D721Med (cell line): ENCODE measurements around the gene INO80B.

Experiments
- DNase-seq: peaks from one replicate; pipeline ENCODE4 v3.0.0; 2011; ENCODE audit warnings: low spot score; ENCODE audit not compliant: insufficient read length
- FAIRE-seq: peaks from 2 replicates; lab custom pipeline; 2011; peaks lifted over from hg19 to GRCh38; lab: Jason Lieb, UNC
- TF ChIP-seq, protein P1 (sequence below): IDR thresholded peaks from 2 replicates; pipeline ENCODE4 v1.5.1; 2012; ENCODE audit warnings: mild to moderate bottlenecking, control low read depth; ENCODE audit not compliant: insufficient read depth; ENCODE audit errors: missing control alignments

Gene INO80B

DNA sequence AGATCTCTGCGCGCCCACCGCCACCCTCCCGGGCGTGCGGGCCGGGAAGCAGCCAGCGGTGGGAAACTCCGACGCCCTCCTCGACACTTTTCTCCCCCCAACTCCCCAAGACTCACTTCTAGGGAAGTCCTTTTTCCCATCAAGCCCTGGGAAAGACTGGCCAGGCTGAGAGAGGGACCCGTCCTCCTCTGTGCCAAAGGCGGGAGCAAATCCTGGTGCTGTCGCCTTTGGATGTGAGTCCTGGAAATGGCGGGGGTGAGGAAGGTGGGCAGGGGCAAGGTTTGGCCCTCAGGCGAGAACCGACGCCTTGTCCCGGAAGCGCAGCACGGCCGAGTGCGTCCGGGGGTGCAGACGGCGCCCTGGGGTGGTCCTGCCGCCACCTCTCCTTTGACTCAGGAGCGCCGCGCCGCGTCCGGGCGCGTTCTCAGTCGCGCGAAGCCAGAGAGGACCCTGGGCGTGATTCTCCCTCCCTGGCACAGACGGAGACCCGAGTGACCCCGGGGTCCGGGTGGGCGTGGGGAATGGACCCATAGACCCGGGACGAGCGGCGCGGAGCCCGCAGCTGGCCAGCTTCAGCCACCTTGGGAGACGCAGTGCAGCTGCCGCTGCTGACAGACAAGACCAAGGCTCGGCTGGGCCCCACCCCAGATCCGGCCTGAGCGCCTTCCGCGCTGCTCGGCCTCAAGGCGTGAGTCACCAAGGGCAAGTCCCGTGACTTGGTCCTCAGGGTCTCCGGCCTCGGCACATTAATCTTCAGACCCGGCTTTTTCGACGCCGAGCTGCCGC, 48.0 kb downstream of the INO80B start:
- no peak for FAIRE-seq
- TF ChIP-seq, protein P1, sequence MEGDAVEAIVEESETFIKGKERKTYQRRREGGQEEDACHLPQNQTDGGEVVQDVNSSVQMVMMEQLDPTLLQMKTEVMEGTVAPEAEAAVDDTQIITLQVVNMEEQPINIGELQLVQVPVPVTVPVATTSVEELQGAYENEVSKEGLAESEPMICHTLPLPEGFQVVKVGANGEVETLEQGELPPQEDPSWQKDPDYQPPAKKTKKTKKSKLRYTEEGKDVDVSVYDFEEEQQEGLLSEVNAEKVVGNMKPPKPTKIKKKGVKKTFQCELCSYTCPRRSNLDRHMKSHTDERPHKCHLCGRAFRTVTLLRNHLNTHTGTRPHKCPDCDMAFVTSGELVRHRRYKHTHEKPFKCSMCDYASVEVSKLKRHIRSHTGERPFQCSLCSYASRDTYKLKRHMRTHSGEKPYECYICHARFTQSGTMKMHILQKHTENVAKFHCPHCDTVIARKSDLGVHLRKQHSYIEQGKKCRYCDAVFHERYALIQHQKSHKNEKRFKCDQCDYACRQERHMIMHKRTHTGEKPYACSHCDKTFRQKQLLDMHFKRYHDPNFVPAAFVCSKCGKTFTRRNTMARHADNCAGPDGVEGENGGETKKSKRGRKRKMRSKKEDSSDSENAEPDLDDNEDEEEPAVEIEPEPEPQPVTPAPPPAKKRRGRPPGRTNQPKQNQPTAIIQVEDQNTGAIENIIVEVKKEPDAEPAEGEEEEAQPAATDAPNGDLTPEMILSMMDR: peak; percentile 37
- no peak for DNase-seq

DNA sequence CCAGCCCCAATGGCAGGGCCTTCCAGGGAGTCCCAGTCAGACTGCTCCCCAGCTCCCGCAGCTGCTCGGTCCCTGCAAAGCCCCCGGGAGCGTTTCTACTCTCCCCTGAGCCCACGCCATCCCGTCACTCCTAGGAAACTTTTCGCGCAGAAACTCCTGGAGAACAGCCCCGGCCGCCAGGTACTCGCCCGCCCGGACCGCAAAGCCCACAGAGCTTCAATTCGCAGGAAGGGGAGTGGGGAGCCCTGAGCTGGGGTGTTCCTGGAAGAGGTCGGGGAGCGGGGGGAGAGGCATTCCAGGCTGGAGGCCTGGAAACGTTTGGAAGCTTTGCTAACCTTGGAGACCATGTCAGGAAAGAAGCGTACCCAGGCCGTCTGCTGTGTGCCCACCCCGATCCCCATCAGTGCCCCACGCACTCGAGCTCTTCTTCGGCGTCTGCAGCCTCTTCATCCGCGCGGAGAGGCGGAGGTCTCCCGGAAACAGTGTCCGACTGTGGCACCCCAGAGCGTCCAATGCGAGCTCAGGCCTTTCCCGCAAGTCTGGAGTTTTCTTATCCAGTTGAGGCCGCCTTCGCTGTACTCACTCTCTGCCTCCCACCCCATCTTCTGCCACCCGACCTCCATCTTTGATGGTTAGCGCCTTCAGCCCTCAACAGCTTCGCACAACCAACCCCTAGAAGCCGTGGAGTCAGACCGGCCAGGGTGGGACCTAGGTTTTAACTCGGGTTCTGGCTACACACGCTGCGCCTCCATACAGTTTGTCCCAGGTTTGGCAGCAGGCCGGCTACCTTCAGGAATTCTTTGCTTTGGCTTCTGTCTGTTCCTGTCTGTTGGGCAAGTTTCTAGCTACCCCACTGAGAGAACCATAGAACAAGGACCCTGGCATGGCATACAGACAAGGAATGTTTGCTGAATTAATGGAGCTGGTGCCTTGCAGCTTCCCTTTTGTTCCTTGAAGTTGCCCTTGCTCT, 48.9 kb downstream of the INO80B start:
- TF ChIP-seq, protein P1: no peak
- FAIRE-seq: no peak
- no peak for DNase-seq

DNA sequence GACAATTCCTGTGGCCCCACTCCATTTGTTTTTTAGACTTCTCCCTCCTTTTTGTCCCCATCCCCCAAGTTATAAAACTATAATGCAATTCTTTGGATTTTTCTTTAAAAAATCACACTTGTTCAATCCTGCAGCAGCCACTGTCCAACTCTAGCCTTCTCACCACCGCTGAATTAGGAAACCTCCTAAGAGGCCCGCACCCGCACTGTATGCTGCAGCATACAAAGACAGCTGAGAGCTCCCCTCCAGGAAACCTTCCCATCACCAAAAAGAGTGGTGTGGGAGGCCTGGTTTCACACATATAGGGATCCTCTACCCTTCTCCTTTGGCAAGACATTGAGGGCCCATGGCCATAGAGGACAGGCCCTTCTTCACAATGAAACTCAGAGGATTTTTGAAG, 49.7 kb downstream of the INO80B start:
- FAIRE-seq (no peak), DNase-seq (no peak)
- TF ChIP-seq, protein P1: no peak

DNA sequence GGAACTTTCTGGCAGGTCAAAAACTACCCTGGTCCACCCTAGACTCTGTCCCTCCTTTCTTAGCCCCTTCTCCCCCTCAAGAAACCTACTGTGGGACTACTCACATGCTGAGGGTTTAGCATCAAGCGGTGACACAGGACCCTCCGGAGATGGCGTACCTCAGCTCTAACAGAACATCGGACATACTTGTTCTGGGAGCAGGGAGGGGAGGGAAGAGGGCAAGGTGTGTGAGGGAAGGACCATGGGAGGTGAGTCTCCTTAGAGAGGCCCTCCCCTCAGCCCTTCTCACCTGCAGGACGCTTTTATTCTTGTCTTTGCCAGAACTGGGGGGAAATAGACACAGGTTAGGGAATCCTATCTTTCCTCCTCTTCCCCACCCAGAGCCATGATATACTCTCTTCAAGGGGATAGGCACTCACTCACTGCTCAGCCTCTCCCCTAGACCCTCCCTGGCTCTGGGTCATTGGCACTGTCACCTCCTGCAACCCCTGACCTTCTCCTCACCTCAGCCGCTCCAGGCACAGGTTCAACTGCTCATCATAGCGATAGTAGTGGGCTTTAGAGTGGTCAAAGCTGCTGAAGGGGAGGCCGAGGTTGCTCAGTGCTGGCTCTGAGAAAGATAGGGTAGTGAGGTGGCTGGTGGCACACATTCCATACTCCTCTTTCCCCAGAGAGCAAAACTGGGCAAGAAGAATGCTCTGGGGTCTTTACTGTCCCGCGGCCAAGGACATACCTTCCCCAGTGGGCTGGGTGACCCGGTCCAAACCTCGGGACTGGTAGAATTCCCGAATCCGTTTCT, 50.8 kb downstream of the INO80B start:
- FAIRE-seq (no peak), DNase-seq (no peak)
- TF ChIP-seq, protein P1: no peak

DNA sequence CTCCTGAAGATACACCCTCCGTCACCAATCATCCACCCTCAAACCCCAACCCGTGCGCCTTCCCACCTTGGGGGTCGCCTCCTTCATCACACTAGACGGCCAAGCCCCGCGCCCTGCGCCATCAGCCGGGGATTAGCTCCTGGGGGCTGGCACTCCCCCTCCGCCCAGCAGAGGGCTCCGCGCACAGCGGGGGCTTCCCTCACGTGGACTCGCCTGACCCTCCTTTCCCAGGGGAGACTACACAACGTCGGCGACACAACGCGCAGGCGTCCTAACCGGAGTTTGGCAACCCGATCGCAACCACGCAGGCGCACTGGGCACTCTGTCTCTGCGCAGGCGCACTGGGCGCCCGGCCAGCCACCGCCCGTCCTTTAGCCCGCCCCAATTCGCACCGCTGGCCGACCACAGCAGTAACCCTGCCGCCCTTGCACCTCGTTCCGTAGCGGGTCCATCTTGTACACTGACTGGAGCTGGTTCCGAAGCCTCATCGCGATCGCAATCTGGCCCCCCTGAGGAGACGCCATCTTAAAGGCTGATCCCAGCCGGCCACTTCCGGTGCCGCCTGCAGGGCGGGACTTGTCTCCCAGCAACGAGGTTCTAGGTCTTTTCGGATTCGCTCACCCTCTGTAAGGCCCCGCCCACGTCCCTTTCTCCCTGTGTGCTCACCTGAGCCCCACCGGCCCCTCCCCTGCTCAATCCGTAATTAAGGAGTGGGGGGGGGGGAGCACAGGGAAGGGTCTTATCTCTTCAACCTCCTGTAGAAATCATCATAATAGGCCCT, 52.4 kb downstream of the INO80B start, which contains the start of gene PCGF1:
TSS of gene PCGF1 (minus strand) at position 551 of the 781 bp plus-strand sequence. CDS start at position 524, 27 bp downstream.
- TF ChIP-seq, protein P1: peak; percentile 58
- DNase-seq (peak; percentile 93), FAIRE-seq (no peak)
